ENCODE data around the gene LRRC10B.

The LRRC10B gene

GRCh38 chr11:61510166-61510919 is 1.8 kb downstream of the LRRC10B start:
- DNase-seq: no peak

GRCh38 chr11:61510974-61511373 is 2.4 kb downstream of the LRRC10B start:
- no peak for DNase-seq

- no peak for DNase-seq
These were observed 2.8 kb downstream of the LRRC10B start for GRCh38 chr11:61511383-61511782.

- DNase-seq: no peak
These were observed 3.9 kb downstream of the LRRC10B start for GRCh38 chr11:61512435-61512834.

- no peak for DNase-seq
These were observed 4.7 kb downstream of the LRRC10B start for GRCh38 chr11:61513143-61513765.

- no peak for DNase-seq
These were observed 5.7 kb downstream of the LRRC10B start for GRCh38 chr11:61514050-61514917.

GRCh38 chr11:61515686-61516085 is 7.1 kb downstream of the LRRC10B start:
- DNase-seq: no peak

- no peak for DNase-seq
These were observed 7.6 kb downstream of the LRRC10B start for GRCh38 chr11:61516191-61516590.

- DNase-seq: peak; percentile 24
These were observed 8.4 kb downstream of the LRRC10B start for GRCh38 chr11:61516675-61517572.

- no peak for DNase-seq
These were observed 9.7 kb downstream of the LRRC10B start for GRCh38 chr11:61518032-61518795.

- no peak for DNase-seq
These were observed 14.3 kb downstream of the LRRC10B start for GRCh38 chr11:61522881-61523280.

GRCh38 chr11:61524446-61524845 is 15.9 kb downstream of the LRRC10B start:
- no peak for DNase-seq

GRCh38 chr11:61524963-61525587 is 16.5 kb downstream of the LRRC10B start:
- DNase-seq: no peak

GRCh38 chr11:61526229-61526628 is 17.7 kb downstream of the LRRC10B start:
- no peak for DNase-seq

GRCh38 chr11:61526956-61527731 is 18.6 kb downstream of the LRRC10B start:
- no peak for DNase-seq

- no peak for DNase-seq
These were observed 19.6 kb downstream of the LRRC10B start for GRCh38 chr11:61528114-61528513.

- no peak for DNase-seq
These were observed 21.1 kb downstream of the LRRC10B start for GRCh38 chr11:61529537-61530225.

GRCh38 chr11:61531044-61531443 is 22.5 kb downstream of the LRRC10B start:
- no peak for DNase-seq

GRCh38 chr11:61532134-61533038 is 23.8 kb downstream of the LRRC10B start:
- no peak for DNase-seq
